NCI-H2196 (cell line): ENCODE data around the gene COL13A1.

Experiments used
- DNase-seq: peaks from one replicate; lab custom pipeline; 2025; ENCODE audit not compliant: unreplicated experiment; lab: John Stamatoyannopoulos, UW

The COL13A1 gene

DNA sequence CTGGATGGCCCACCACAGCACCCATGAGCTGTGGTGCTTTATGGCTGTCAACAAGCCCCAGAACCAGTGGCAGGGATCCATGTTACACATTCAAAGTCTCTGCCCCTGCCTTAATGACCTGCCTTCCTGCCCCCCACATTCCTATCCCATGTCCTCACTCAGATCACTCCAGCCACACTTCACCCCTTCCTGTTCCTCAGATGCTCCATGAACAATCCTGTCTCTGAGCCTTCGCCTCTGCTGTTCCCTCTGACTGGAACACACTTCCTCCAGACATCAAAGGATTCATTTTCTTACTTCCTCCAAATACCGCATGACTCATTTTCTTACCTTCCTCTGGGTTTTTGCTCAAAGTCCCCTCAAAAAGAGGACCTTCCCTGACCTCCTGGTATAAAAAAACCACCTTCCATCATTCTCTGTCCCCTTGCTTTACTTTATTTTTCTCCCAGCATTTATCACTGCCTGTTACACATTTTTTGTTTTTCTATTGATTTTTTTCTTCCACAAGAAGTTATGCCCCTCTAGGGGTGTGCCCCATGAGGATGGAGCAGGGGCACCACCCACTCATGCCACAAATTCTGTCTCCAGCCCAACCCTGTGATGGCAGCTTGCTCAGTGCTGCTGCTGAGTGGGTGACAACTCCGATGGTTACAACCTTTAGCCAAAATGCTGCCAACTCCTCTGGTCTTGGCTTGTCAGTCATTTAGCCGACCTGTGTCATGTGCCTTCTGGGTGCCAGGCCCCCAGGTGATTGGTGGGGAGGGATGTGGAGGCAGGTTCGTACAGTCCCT lies 18.2 kb downstream of the COL13A1 start:
- no peak for DNase-seq

DNA sequence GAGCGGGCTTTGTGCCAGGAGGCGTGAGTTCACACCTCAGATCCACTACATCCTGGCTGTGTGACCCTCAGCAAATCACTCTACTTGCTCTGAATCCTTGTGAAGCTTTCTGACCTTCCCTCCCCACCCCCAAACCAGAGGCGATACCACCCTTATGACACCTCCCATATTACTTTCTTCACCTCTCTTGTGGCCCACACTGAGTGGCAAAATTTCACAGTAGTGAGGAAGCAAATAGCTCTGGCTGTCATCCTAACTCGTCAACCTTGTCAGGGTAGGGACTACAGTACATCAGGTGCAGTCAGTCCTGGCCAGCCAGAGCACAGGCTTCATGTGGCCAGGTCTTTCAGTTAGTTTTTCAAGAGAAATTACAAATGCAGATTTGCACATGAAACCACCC lies 19.1 kb downstream of the COL13A1 start:
- no peak for DNase-seq

DNA sequence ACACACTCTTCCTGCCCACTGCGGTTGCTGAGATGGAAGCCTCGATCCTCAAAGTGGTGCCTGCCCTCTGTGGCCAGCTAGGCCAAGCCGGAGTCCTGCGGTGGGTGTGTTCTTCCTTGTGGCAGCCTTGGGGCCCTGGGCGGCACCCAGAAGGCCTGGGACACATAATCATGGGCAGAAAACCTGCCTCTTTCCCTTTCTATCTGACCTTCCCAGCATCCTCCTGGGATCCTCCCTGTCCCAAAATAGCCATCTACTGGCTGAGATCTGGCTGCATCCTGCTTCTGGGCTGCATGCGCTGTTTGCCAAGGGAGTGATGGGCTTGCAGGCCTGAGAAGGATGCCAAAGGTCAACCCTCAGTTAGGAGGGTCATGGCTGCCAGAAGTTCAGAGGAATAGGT lies 23.9 kb downstream of the COL13A1 start:
- no peak for DNase-seq

DNA sequence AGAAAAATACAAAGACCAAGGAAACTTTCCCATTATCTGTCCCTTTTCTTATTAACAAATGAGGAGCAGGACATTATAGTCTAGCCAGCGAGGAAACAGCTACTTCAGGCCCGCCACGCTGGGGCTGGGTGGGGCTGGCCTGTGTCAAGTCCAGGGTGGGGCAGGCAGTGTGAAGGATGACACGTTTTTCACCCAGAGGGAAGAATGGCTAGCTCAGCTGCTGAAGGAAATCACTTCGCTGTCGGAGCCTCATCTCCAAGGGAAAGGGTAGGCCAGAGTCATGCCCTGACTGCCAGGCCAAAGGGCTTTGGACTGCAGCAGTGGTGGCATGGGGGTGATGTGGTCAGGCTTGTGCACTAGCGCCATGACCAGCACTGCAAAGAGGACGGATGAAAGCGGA lies 24.4 kb downstream of the COL13A1 start:
- DNase-seq: no peak

DNA sequence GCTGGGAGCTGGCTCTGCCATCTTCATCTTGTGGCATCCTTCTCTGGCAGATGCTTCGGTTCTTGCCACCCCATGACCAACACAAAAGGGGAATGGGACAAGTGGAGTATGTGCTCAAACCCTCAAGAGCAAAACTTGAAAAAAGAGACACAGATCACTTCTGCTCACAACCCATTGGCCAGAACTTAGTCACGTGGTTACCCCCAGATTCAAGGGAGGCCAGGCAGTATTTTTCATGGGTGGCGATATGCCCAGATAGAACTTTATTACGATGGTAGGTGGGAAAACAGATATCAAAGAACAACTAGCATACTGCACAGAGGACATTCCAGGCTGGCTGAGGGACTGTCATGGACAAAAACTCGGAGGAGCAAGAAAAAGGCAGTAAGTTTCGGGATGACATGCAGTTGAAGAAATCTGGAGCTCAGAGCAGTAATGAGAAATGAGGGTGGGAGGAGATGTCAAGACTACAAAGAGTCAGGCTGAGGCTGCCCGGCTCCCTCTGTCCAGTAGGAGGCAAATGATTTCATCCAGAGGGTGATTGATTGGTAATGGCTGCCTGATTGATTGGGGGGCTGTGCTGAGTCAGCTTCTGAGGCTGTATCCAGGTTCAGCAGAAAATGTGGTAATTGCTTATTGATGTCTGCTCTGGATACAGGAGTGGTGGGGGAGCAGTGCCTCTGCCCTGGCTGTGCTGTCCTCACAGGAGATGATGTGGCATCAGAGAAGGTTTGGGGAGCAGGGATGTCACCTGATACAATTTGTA lies 25.3 kb downstream of the COL13A1 start:
- DNase-seq: no peak

DNA sequence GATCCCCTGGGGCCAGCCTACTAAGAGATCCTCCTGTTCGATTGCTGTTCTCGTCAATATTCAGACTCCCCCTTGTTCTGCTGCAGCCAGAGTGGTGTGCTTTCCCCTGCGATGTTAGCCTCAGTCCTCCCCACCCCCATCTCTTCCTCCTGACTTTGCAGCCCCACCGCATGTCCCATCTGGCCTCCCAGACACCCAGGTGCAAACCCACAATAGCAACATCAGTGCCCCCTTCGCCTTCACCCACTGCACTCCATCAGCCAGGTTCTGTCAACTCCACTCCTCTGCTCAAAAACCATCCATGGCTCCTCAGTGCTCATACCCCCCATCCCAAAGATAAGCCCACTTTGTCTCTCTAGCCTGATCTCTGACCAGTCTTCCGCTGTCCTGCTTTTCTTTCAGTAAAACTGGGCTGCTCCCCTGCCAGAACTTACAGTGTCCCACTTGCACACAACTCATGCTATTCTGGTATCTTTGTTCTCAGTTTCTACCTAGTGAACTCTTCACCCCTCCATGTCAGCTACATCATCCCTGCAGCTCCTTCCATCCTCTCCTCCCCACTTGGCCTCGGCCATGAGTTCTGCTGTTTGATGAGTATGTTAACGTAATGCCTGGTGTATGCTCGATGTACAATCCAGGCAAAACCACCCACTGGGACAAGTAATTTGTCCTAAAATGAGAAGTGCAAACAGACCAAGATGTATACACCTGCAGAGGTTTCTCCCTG lies 26.6 kb downstream of the COL13A1 start:
- DNase-seq: no peak

DNA sequence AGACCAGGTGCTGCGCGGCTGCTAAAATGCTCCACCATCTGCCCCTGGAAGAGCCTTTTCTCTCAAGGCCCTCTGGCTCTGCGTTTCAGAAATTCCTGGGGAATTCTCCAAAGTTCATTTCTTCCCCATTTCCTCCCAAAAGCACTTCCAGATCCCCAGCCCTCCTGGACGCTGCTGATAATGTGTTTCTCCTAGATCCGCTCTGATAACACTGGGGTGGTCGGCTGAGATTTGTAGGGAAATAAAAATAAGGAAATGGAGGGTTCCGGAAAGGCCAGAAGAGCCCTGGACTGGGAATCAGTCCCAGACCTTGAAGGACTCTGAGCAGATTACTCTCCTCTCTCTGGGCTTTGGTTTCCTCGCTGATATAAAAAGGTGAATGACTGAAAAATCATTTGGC lies 28.1 kb downstream of the COL13A1 start:
- no peak for DNase-seq

DNA sequence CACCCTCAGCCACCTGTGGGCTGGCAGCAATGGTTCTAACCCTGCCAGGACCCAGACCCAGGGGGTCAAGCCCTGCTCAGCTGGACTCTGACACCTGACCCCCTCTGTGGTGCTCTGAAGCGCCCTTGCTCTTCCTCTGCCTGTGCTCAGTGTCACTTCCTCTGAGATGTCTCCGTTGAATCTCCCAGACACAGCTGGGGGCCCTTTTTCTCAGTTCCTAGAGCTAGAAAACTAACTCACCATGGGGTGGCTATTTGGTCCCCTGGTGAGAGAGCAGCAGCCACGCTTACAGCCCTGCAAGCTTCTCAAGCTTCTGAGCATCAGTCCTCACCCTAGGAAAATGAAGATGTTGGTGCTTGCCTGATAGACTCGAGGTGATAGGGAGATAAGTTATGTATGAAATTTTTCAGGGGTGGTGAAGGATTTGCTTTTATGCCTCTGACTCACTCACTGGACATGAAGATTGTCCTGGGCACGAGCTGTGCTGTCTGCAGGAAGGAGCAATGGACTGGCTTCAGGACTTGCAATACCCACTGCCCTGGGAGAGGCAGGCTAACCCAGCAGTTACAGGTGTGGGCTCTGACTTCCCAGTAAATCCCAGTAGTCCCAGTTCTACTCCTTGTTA lies 29.6 kb downstream of the COL13A1 start:
- no peak for DNase-seq

DNA sequence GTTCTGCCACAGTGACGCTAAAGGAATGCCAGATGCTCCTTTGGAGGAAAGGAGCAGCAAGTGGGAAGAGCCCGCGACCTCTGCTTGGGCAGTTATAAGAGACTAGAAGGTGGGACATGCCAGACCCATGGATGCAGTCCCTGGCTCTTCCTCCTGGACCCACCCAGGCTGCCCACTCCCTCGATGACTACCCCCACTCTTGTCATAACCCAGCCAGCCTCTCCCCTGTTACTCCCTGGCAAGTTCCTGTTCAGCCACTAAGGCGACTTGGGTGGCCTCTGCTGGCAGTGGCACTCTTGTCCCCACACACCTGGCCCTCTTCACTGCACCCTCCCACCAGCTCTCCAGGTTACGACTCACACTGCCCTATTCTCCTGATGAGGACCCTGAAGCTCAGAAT lies 33.5 kb downstream of the COL13A1 start:
- DNase-seq: no peak

DNA sequence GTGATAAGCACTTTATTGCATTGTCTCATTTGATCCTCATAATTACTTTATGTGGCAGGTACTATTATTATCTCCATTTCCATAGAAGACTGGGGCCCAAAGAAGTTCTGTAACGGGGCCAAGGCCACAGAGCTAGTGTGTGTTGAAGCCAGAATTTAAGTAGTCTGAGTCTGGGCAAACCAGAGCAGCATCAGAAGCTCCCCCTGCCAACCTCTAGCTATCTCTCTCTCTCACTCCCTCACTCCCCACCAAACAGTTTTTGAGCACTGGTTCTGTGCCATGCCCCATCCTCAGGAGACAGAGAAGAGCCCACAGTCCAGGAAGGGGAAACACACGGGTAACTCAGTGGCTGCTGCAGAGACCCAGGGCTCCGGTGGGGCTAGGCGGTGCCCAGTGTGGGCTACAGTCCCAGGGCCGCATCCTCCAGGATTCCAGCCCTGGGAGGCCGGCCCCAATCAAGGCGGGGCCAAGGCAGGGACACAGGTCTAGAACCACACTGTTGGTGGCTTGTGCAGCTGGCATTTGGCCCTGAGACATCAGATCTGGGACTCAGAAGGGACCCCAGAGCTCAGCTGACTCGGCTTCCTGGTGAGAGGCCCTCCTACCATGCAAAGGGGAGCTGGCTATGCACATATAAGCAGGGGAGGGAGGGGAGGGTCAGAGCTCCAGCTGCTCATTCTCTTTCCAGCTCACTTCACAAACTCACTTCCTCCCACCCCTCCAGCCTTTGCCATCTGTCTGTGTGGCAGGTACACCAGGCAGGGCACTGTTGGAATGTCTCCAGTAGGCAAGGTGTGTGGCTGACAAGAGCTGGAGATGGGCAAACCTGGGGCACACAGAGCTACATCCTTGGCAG lies 34.4 kb downstream of the COL13A1 start:
- no peak for DNase-seq

DNA sequence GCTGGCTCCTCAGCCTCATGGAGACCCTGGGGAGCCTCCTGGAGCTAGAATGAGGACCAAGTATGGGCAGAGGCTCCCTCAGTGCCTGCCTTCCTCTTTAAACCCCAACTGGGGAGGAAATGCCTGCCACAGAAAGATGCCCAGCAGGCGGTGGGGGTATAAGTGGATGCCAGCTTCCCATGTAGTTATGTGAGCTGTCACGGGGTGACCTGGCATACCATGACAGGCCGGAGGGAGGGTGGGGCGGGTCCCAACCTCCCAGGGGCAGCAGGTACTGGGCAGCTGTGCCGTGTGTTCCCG lies 35.0 kb downstream of the COL13A1 start:
- DNase-seq: no peak

DNA sequence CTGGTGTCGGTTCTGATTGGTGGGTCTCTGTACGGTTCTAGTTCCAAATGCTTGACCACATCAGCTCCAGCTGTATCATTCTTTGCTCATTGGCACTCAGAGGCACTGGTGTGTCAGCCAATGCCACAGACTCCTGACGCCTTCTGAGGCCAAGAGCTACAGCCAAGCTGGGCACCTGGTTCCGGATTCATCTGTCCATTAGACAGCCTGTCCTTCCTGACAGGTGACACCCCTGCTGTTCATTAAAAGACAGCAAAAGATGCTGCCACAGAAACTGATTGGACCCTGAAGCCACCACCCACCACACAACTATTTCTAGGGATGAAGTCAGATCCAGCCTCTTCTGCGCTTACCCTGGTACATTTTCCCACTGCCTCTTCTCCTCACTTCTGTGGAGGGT lies 35.6 kb downstream of the COL13A1 start:
- DNase-seq: no peak

DNA sequence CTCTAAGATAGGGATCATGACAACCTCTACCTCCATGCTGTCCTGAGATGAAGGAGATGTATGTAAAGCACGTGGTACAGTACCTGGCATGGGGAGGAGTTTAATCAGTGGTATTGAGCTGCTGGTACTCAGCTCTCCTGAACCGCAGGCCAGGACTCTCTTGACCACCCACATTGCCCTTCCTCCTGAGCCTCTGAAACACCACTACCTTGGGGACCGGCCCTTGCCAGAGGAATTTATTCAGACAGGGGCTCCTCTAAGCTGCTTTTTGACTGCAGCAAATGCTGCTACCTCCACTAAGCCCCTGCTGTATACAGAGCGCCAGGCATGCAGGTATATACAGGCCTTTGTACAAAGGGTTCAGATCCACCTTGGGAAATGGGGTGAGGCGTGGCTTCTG lies 36.7 kb downstream of the COL13A1 start:
- DNase-seq: no peak

DNA sequence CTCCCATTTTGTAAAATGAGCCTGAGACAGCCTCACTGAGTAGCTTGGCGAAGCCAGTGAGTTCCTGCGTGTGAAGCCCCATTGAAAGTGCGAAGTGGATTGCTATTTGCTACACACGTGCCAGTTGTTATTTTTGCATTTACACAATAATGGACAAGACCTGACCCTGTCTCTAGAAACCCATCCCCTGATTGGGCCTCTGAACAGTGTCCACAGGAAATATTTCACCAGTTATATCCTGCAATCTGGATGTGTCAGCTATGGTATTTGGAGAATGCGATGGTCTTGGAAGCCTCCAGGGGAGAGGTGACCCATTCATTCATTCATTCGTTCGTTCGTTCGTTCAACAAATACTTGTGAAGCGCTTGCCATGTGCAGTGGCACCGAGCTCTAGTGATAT lies 37.1 kb downstream of the COL13A1 start:
- no peak for DNase-seq

DNA sequence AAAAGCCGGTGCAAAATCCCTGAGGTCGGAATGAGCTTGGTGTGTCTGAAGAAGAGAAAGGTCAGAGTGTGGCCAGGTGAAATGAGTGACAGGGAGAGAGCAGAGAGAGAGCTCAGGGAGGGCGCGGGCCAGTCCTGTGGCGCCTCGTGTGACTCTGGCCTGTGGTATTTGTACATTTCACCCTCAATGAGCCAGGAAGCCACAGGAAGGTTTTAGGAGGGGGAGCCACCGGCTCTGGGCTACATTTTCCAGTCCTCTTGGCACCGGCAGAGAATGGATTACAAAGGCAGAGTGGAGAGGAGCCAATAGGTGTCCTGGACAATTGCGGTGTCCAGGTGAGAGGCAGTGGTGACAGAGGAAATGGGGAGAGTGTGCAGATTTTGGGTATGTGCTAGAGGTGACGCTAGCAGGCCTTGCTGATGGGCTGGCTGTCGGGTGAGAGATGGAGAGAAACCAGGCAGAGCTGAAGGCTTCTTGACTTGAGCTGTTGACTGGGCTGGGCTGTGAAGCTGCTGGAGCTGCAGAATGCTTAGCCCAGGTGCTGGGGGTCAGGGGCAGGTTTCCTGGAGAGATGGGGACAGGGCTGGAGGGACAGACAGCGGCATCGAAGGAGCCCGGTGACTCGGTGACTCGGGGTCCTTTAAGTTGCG lies 38.1 kb downstream of the COL13A1 start:
- DNase-seq: peak; percentile 6

DNA sequence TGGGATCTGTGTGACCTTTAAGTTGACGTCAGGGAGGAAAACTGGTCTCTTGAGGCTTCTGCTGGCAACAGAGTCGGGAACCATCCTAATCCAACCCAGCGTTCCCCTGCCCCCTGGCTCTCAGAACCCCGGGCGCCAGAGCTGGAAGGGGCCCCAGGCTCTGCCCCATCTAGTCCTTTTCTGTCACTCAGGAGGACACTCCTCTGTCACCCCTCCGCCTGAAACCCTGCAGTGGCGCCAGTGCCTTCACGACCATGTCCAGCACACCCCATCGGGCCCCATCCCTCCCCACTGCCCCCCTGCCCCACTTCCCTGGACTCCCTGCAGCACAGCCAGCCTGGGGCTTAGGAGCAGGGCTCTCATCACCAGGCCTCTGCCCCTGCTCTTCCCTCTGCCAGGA lies 39.1 kb downstream of the COL13A1 start:
- no peak for DNase-seq

DNA sequence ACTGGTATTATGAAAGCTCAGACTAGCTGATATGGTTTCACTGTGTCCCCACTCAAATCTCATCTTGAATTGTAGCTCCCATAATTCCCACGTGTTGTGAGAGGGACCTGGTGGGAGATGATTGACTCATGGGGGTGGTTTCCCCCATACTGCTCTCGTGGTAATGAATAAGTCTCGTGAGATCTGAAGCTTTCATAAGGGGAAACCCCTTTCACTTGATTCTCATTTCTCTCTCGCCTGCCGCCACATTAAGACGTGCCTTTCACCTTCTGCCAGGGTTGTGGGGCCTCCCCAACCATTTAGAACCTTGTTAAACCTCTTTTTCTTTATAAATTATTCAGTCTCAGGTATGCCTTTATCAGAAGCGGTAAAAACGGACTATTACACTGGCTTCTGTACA lies 40.3 kb downstream of the COL13A1 start:
- no peak for DNase-seq

DNA sequence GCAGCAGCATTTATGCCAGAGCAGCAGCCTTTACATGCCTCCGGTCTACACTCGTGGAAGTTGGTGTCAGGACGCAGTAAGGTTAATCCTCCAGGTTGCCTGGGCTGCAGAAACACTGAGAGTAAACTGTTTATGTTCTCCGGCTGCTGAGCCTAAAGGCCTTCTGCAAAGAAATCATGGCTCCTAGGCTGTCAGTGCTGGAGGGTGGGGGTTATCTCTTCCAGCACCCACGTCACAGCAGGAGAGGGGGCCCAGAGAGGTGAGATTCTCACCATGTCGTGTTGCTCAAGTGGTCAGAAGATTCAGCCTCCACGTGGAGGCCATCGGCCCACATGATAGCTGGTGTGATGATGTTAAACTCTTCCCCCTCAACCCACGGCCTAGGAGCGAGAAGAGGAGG lies 41.2 kb downstream of the COL13A1 start:
- no peak for DNase-seq

DNA sequence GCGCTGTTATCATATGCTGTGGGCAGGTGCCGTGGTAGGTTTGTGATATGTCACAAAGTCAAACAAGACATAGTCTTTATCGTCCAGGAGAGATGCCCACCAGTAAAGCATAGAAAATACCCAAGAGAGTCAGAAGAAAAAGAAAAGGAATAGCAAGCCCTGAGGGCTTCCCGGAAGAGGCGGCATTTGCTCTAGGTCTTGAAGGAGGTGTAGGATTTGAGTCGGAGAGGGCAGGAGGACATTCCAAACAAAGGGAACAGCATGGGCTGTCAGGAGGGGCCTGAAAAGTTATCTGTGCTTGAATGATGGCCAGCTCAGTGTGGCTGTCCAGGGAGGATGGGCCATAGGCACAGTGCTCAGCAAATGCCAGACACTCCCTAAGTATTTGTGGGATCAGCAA lies 42.2 kb downstream of the COL13A1 start:
- DNase-seq: no peak

DNA sequence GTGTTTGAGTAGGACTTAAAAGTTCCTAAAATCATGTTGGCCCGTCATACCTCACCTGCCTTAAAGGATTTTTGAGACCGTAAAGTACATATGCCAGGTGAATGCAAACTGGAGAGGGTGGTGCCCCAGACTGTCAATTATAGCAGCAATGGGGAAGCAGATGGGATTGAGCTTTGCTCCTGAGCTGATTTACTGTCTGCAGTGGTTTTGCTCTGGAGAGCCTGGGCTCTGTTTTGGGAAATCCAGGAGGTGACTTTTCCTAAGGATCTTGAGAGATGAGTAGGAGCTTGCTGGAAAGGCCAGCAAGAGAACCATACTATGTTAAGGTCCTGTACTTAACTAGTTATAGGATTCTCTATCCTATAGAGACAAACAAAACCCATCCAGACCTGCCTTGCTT lies 43.0 kb downstream of the COL13A1 start:
- no peak for DNase-seq
